Lower leg skin (tissue), 3 donors: ENCODE results near the gene ATP4B.

Experiments used
- POLR2A ChIP-seq, 2 donors: fragments of 450-650 bp; IDR thresholded peaks; one replicate each; pipeline ENCODE4 v1.6.1; 2016 to 2017; ENCODE audit warnings: antibody characterized with exemption in 2 of 2, mild to moderate bottlenecking in 1 of 2, moderate library complexity in 1 of 2
- TF ChIP-seq, protein P1 (sequence below), 3 donors: fragments of 450-650 bp; IDR thresholded peaks; one replicate each; pipeline ENCODE4 v1.5.1; 2016; ENCODE audit warnings: antibody characterized with exemption in 3 of 3, mild to moderate bottlenecking in 3 of 3, moderate library complexity in 2 of 3

DNA sequence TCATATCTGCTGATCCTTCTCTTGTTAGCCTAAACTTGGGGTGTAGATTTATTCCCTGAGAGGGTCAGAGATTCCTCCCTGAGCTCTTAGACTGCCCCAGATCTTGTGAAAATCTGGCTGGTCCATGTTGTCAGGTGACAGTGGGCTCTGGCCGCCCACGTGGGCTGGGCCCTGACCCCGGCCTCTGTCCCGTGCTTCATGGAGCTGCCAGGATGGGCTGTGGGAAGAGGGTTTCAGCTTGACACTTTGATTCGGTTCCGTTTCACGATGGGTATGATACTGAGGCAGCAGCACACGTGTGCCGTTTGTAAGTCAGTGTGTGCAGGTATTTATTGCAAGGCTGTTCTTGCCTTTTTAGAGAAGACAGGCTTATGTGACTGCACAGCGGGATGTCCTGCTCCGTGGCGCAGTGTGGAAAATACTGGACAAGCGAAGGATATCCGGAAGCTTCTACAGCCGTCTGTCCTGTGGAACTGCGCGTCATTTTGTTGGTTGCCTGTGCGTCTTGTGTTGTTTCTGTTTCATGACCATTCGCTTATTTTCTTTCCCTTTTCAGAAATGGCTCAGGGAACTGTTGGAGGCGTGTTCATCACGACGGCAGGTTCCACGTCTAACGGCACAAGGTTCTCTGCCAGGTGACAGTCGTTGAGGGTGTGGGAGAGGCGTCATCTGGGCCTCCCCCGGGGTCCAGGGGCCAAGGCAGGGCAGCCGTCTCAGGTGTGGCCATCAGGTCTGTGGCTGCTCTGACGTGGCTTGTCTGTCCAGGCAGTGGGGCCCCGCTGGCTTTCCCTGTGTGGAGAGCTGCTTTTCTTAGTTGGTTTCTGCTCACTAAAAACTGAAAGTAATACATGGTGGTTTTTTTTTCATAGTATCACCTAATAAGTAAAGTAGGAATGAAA is 20.5 kb downstream of the ATP4B start:
- TF ChIP-seq POLR2A (IDR thresholded peaks at IDR 0.05): no peak
- TF ChIP-seq, protein P1, sequence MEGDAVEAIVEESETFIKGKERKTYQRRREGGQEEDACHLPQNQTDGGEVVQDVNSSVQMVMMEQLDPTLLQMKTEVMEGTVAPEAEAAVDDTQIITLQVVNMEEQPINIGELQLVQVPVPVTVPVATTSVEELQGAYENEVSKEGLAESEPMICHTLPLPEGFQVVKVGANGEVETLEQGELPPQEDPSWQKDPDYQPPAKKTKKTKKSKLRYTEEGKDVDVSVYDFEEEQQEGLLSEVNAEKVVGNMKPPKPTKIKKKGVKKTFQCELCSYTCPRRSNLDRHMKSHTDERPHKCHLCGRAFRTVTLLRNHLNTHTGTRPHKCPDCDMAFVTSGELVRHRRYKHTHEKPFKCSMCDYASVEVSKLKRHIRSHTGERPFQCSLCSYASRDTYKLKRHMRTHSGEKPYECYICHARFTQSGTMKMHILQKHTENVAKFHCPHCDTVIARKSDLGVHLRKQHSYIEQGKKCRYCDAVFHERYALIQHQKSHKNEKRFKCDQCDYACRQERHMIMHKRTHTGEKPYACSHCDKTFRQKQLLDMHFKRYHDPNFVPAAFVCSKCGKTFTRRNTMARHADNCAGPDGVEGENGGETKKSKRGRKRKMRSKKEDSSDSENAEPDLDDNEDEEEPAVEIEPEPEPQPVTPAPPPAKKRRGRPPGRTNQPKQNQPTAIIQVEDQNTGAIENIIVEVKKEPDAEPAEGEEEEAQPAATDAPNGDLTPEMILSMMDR (IDR thresholded peaks at IDR 0.05): no peak
